GM19452 (cell line): ENCODE measurements around the gene MARK4.
"Not testable (repeated sequence)": the region's sequence is repeated elsewhere in the genome, so short reads cannot be mapped to it uniquely, and the experiment has no call there.

Experiments used
- ATAC-seq: cut with Tn5 transposase; IDR thresholded peaks from one replicate; pipeline ENCODE4 v1.9.1; 2021; ENCODE audit not compliant: unreplicated experiment

The MARK4 gene

GRCh38 chr19:45243144-45243732 lies 7.8 kb upstream of the MARK4 start:
- ATAC-seq: no peak

GRCh38 chr19:45244133-45244794 lies 6.8 kb upstream of the MARK4 start:
- ATAC-seq: no peak

- no peak for ATAC-seq
These were observed 5.7 kb upstream of the MARK4 start, which contains the start of gene EXOC3L2 for GRCh38 chr19:45245334-45245787. Gene EXOC3L2, minus strand, starts transcription at chr19:45245407. Its CDS starts 6,362 bp downstream, at chr19:45239045.

- ATAC-seq: no peak
These were observed 5.2 kb upstream of the MARK4 start for GRCh38 chr19:45245826-45246225.

GRCh38 chr19:45247136-45247535 lies 3.9 kb upstream of the MARK4 start:
- no peak for ATAC-seq

GRCh38 chr19:45249261-45250033 lies 1.6 kb upstream of the MARK4 start:
- ATAC-seq: no peak

- no peak for ATAC-seq
These were observed 747 bp upstream of the MARK4 start for GRCh38 chr19:45250216-45250831.

GRCh38 chr19:45251452-45252354 lies 632 bp downstream of the MARK4 start:
- no peak for ATAC-seq

- no peak for ATAC-seq
These were observed 2.4 kb downstream of the MARK4 start for GRCh38 chr19:45253396-45254027.

- no peak for ATAC-seq
These were observed 3.0 kb downstream of the MARK4 start for GRCh38 chr19:45254044-45254531.

GRCh38 chr19:45255611-45256157 lies 4.6 kb downstream of the MARK4 start:
- no peak for ATAC-seq

- no peak for ATAC-seq
These were observed 5.8 kb downstream of the MARK4 start for GRCh38 chr19:45256836-45257235.

GRCh38 chr19:45258862-45259261 lies 7.8 kb downstream of the MARK4 start:
- no peak for ATAC-seq

GRCh38 chr19:45262570-45262969 lies 11.5 kb downstream of the MARK4 start:
- ATAC-seq: no peak

- ATAC-seq: no peak
These were observed 11.9 kb downstream of the MARK4 start for GRCh38 chr19:45263013-45263412.

- no peak for ATAC-seq
These were observed 13.8 kb downstream of the MARK4 start for GRCh38 chr19:45264781-45265317.

GRCh38 chr19:45265375-45265774 lies 14.3 kb downstream of the MARK4 start:
- no peak for ATAC-seq

- no peak for ATAC-seq
These were observed 16.2 kb downstream of the MARK4 start for GRCh38 chr19:45267296-45267695.

- not testable (repeated sequence) for ATAC-seq
These were observed 18.9 kb downstream of the MARK4 start for GRCh38 chr19:45269939-45270338.
